Activated T-helper 1 cell treated with Interleukin-2 at 50 U/mL for 16 hours (primary cell): ENCODE data around the gene NR1H3.

ENCODE experiments used
- DNase-seq: peaks from one replicate; pipeline ENCODE4 v3.0.0-alpha.2; 2020; ENCODE audit warnings: low read depth

Gene NR1H3

GRCh38 chr11:47269829-47270305, 12.1 kb downstream of the NR1H3 start, which contains the start of gene MADD:
Gene MADD (plus strand): TSS chr11:47270133.
- DNase-seq: peak; percentile 92

DNA sequence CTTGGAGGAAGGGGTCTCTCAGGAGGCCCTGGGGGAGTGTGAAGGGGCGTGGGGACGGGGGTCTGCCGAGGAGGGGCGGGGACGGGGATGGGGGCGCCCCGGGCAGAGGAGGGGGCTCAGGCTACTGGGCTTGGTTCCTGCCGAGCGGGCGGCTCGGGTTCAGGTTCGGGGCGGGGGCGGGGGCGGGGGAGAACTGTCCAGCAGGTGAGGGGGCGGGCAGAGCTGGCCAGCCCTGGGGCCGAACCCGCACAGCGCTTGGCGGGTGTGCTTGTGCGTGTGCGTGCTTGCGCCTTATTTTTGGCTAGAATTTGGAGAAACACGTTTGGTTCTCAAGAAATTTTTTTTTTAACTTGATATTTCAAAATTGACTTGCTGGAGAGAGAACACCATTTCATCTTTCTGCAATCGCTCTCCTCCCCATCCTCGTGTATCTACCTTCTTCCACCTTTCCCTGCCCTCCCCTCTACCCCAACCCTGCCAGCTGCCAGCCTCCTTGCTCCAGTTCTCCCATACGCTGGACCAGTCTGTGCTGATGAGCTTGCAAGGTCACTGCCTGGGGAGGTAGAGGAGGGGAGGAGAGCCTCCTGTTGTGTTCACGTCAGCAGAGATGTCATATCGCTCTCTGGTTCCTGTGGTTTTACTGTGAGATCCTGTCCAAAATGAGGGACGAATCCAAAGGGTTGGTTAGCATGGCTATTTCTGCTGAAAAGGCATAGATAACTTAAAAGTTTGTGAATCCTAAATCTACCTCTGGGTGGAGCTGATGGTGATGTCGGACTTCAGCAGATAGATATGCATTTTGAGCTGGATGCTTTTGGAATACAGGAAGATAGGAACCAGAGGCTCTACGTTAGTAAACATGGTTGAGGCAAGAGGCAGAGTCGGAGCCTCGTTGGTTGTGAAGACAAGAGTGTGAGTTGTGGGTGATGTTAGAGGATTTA, 12.8 kb downstream of the NR1H3 start:
- DNase-seq: no peak

- DNase-seq: no peak
Measured at GRCh38 chr11:47271328-47271727, 13.5 kb downstream of the NR1H3 start.

- no peak for DNase-seq
Measured at GRCh38 chr11:47271961-47272661, 14.3 kb downstream of the NR1H3 start.

DNA sequence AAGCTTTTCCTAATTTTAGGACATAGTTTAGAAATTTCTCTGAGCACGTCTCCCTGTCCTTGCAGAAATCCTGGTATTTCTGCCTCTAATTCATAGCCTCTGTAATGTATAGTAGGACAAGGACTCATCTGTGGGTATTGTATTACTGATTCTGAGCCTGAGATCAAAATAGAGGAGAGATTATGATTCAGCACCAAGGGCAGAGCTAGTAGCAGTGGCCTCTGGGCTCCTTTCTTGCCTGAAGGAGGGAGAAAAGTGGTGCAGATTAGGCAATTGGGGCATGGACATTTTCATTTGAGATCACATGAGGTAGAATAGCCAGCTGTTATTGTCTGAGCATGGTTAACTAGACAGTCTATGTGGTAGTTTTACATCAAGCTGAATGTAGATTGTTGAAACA, 14.9 kb downstream of the NR1H3 start:
- DNase-seq: no peak

GRCh38 chr11:47274495-47275235, 16.9 kb downstream of the NR1H3 start:
- DNase-seq: no peak

GRCh38 chr11:47276923-47277322, 19.1 kb downstream of the NR1H3 start:
- DNase-seq: no peak

DNA sequence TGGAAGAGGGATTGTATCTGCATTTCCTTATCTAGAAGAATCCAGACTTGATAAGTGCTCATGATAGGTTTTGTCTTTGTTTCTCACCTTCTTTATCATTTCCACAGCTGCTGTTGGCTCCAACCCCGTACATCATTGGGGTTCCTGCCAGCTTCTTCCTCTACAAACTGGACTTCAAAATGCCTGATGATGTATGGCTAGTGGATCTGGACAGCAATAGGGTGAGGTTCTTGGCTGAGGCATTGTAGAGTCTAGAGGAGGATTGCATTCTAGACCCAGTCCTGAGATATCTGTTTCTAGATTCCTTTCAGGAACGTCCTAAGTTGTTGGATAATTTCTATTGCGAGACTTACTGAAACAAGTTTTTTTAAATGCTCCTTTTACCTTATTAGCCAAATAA, 20.3 kb downstream of the NR1H3 start:
- no peak for DNase-seq

DNA sequence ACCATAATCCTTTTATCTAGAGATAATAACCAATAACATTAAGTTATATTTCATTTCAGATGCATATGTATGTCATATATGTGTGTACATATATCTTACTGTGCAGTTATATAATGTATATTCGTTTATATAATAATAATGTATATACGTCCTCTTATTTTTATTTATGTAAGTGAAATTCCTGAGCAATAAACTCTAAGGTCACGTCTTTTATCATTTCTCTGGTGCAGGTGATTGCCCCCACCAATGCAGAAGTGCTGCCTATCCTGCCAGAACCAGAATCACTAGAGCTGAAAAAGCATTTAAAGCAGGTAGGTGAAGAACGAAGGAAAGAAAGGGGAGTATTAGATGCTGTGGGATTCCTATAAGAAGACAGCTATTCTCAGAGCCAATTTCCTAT, 21.0 kb downstream of the NR1H3 start:
- no peak for DNase-seq

DNA sequence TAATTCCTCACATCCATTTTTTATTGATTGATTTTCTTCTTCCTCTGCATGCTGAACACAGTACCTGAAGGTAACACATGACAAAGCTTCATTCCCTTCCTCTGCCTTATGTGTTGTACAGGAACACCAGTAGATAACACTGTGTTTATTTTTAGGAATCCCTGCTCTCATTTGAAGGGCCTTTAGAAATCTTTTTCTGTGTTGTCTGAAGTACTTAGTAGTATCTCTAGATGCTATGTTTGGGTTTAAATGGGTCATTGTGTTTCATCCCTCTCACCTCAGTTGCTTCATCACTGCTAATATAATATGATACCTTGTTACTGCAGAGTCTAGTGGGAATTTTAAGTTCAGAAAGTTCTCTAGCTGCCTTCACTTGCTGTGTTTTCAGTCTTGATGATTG, 22.3 kb downstream of the NR1H3 start:
- no peak for DNase-seq

- DNase-seq: no peak
Measured at GRCh38 chr11:47280860-47281259, 23.1 kb downstream of the NR1H3 start.

DNA sequence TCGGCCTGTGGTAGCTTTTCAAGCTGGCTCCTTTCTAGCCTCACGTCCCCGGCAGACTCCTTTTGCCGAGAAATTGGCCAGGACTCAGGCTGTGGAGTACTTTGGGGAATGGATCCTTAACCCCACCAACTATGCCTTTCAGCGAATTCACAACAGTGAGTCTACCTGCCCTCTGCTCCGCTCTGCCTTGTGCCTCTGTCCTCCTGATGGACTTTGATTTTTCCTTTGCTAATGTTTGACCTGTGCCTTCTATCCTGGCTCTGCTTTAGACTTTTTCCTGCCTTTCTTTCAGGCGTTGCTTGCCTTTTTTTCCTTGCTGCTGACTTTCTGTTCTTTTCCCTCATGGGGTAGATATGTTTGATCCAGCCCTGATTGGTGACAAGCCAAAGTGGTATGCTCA, 24.7 kb downstream of the NR1H3 start:
- DNase-seq: no peak

DNA sequence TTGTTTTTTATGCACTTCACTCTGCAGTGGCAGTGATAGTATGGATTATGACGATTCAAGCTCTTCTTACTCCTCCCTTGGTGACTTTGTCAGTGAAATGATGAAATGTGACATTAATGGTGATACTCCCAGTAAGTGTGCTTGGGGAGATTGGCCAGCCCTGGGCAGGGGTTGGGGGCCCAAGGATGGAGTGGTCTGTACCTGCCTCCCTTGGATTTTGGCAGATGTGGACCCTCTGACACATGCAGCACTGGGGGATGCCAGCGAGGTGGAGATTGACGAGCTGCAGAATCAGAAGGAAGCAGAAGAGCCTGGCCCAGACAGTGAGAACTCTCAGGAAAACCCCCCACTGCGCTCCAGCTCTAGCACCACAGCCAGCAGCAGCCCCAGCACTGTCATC, 26.4 kb downstream of the NR1H3 start:
- DNase-seq: no peak

DNA sequence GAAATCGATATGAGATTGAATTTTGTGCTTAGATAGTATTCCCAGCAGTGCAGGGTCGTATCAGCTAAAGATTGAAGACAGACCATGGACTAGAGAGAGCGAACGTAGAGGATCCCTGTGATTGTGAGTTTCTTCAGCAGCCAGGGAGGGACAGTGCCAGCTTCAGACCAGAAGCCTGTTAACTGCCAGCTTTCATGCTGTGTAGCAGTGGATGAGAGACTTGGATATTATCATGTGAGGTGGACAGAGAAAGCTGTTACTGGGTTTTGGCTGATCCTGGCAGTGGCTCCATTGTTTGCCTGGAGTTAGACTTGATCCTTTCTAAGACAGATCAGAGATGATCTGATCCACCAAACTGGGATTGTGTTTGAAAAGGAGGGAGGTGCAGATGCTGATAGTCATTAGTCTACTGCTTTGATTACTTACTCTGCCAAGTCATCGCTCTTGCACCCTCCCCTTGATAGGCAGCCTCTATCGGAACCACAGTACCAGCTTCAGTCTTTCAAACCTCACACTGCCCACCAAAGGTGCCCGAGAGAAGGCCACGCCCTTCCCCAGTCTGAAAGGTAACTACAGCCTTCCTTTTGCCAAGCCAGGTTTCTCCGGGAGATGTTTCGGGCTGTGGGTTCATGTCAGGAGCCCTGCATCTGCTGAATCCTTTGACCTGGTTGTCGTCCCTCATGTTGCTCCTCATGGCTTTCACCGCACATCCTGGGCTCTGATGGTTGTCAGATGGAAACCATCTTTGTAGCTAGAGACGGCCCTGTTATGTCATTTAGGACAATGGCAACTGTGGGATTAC, 28.4 kb downstream of the NR1H3 start:
- DNase-seq: no peak

DNA sequence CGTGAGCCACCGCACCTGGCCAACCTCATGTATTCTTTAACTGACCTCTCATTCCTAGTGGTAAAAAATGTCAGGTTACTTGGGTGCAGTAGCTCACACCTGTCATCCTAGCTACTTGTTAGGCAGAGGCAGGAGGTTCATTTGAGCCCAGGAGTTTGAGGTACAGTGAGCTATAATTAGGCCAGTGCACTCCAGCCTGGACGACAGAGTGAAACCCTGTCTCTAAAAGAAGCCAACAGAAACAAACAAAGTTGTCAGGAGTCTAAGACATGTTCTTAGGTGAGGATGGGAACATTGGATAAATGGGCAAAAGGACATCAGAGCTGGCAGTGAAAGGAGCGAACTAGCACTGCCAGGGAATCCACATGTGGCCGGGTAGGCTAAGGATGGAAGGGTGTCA, 30.3 kb downstream of the NR1H3 start:
- no peak for DNase-seq

DNA sequence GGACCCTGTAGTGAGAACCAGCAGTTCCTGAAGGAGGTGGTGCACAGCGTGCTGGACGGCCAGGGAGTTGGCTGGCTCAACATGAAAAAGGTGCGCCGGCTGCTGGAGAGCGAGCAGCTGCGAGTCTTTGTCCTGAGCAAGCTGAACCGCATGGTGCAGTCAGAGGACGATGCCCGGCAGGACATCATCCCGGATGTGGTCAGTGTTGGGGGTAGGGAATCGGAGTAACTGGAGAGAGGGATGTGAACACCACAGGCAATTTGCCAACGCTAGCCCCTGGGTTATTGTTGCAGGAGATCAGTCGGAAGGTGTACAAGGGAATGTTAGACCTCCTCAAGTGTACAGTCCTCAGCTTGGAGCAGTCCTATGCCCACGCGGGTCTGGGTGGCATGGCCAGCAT, 32.1 kb downstream of the NR1H3 start:
- DNase-seq: no peak

GRCh38 chr11:47295385-47295784, 37.6 kb downstream of the NR1H3 start:
- DNase-seq: no peak

GRCh38 chr11:47296045-47296444, 38.2 kb downstream of the NR1H3 start:
- DNase-seq: no peak

DNA sequence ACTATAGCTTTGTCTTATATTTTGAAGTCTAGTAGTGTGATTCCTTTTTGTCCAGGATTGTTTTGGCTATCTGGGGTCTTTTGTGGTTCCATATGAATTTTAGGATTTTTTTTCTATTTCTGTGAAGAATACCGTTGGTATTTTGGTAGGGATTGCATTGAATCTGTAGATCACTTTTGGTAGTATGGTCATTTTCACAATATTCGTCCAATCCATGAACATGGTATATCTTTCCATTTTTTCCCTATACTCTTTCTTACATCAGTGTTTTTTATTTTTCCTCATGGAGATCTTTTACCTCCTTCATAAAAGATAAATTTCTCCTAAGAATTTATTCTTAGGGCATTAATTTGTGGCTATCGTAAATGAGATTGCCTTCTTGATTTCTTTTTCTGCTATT, 41.3 kb downstream of the NR1H3 start:
- no peak for DNase-seq

DNA sequence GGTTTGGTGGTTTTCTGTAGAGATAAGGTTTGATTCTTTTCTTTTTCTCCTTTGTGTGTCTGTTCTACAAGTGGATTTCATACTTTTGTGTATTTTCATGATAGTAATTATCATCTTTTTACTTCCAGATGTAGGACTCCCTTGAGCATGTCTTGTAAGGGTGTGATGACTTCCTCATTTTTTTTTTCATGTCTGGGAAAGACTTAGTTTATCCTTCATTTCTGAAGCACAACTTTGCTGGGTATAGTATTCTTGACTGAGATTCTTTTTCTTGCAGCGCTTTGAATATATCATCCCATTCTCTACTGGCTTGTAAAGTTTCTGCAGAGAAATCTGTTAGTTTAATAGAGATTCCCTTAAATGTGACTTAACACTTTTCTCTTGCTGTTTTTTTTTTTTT, 45.1 kb downstream of the NR1H3 start:
- no peak for DNase-seq

DNA sequence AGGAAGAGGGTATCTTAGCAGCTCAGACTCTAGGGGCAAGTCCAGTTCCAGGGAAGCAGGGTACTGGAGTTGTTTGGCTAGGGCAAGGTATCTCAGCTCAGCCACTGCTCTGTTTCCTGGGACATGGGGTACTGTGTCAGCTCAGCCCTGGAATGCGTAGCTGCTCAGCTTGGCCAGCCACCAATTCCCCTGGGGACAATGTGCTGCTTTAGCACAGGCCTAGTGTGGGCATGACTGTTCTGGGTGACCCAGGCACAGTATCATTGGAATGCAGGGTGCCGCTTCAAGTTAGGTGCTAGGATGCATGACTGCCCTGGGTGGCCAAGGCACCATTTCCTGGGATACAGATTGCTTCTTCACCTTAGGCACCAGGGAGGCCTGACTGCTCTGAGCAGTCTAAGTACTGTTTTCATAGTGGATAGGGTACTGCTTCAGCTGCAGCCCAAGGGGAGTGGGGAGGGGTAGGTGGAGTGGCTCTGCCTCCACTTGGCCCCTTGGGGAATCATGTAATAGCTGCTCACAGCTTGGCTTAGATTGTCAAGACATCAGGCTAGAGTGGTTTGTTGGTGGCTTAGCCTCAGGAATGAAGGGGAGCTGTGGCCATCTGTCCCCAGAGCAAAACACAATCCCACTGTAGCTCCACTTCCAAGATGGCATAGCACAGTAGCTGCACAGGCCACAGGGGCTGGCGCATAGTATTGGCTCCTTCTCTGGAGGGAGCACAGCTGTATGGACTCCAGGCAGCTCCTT, 48.1 kb downstream of the NR1H3 start:
- no peak for DNase-seq
